ENCODE results near the gene OMP. TPM values are rescaled to one million over a fixed set of nuclear protein-coding genes. Genes with fewer than 3 reads are reported as not detected.

OMP gene
- total and polyA plus RNA-seq, 8 donors, result 0.61 to 0.78 (median 0.69) TPM; not detected in 5

DNA sequence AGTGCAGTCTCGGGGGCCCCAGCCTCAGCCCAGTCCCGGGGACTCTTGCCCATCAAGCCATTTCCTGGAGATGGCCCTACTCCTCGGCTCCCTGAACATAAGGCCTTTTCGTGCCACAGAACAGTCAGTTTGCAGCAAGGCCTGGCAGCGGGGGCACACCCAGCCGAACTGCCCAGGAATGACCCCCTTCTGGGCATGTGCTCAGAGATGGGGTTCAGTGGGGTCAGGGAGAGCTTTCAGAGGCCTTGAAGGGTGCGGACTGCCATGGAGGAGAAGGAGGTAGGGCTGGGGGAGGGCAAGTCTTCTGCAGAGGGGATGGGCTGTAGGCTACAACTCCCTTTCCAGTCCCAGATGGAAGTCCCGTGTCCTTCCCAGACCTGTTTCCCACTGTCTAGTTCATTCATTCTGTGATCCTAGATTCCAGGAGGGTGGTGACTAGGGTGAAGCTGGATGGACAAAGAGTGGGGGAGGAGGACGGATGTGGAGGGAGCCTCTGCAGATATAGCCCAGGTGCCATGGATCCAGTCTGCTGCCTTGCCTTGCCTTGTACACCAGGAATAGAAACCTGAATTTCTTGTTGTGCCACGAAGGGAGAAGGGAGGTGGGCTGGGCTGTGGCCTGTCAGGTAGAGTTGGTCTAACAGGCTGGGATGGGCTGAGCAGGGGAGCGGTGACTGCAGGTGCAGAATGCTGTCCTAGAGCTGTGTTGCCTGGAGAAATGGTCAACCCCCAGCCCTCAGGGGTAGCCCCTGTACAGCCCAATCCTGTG lies 14.2 kb upstream of the OMP start:
- H3K4me3 ChIP-seq, result no peak overlapping the region
- FAIRE-seq, result no peak
- intact Hi-C loops (cut with DNase I), result loop anchor here in 1 of 3 donors (5.0 kb wide), 1 partner anchor 36 kb away; no protein-coding TSS in a partner anchor
- H3K36me3 ChIP-seq, result no peaks in the 10 kb centered on the region
- no peaks in the 10 kb centered on the region for H3K9me3 ChIP-seq
- DNase-seq, result peak in 3 of 6 donors; percentile 34 to 54 (median 41)
- peak in 3 of 4 donors; percentile 15 to 53 (median 48) for ATAC-seq
- WGBS, 2 donors, result 68 to 69% methylated on average over 11 of the region's 11 CpGs
- TF ChIP-seq, protein P1, sequence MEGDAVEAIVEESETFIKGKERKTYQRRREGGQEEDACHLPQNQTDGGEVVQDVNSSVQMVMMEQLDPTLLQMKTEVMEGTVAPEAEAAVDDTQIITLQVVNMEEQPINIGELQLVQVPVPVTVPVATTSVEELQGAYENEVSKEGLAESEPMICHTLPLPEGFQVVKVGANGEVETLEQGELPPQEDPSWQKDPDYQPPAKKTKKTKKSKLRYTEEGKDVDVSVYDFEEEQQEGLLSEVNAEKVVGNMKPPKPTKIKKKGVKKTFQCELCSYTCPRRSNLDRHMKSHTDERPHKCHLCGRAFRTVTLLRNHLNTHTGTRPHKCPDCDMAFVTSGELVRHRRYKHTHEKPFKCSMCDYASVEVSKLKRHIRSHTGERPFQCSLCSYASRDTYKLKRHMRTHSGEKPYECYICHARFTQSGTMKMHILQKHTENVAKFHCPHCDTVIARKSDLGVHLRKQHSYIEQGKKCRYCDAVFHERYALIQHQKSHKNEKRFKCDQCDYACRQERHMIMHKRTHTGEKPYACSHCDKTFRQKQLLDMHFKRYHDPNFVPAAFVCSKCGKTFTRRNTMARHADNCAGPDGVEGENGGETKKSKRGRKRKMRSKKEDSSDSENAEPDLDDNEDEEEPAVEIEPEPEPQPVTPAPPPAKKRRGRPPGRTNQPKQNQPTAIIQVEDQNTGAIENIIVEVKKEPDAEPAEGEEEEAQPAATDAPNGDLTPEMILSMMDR (IDR thresholded peaks at IDR 0.05), result no peak
- no peaks in the 10 kb centered on the region for H3K27me3 ChIP-seq
- H3K27ac ChIP-seq, result no peak overlapping the region
- peaks cover 0 to 38% (median 28%) of the 10 kb centered on the region in 3 donors for H3K4me1 ChIP-seq

DNA sequence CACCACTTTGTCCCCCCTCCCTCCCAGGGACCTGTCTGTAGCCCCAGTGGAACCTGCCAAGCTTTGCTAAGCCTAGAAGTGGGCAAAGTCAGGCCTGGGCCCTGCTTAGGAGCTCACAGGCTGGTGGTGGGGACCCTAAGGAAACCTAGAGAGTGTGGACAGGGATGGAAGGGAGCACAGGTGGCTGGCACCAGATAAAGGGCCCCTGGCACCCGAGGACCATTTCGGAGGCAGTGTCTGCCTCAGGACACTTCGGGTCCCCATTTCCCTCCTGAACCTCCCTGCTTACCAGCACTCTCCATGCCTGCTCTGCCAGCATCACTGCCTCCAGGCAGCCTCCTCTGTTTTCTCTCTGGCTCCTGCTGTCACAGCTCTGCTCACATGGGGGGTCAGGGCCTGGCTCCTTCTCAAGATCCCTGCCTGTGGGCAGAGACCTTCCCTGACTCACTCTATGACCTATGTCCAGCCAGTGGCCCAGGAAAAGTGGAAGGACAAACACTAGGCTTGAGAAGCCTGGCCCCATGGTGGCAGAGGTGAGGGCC lies 13.6 kb upstream of the OMP start:
- no peak overlapping the region for H3K4me3 ChIP-seq
- intact Hi-C loops (cut with DNase I), result loop anchor here in 1 of 3 donors (5.0 kb wide), 1 partner anchor 37 kb away; no protein-coding TSS in a partner anchor
- DNase-seq (peak in 3 of 6 donors; percentile 15 to 28 (median 25)), ATAC-seq (no peak), FAIRE-seq (no peak)
- WGBS, 2 donors, result 71 to 76% methylated on average over 3 of the region's 3 CpGs
- H3K36me3 ChIP-seq, result no peaks in the 10 kb centered on the region
- TF ChIP-seq, protein P1 (IDR thresholded peaks at IDR 0.05), result no peak
- no peak overlapping the region for H3K27ac ChIP-seq
- H3K27me3 ChIP-seq, result no peaks in the 10 kb centered on the region
- no peaks in the 10 kb centered on the region for H3K9me3 ChIP-seq
- peaks cover 0 to 37% (median 28%) of the 10 kb centered on the region in 3 donors for H3K4me1 ChIP-seq

DNA sequence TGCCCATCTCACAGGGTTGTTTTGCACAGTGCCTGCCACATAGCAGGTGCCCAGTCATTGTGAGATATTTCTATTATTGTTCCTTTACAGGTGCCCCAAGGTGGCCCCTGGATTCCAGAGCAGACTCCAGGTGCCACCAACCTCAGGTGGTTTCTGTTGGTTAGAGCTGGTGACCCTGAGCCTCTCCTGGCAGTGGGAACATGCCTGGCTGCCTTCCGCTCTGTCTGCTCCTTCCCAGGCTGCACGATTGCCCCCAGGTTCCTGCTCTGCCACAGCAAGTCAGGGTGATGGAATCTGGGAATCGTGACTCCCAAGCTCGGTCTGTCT lies 12.6 kb upstream of the OMP start:
- Histone ChIP-seq H3K4me3 (no peak overlapping the region), H3K36me3 (no peaks in the 10 kb centered on the region), H3K4me1 (peaks cover 0 to 33% (median 28%) of the 10 kb centered on the region in 3 donors), H3K27me3 (no peaks in the 10 kb centered on the region), H3K9me3 (no peaks in the 10 kb centered on the region), H3K27ac (no peak overlapping the region)
- ATAC-seq, result no peak
- intact Hi-C loops (cut with DNase I), result loop anchor here in 1 of 3 donors (5.0 kb wide), 1 partner anchor 38 kb away; no protein-coding TSS in a partner anchor
- no peak for DNase-seq
- TF ChIP-seq, protein P1 (IDR thresholded peaks at IDR 0.05), result no peak
- FAIRE-seq, result no peak
- WGBS, 2 donors, result 85 to 89% methylated on average over 4 of the region's 4 CpGs

GRCh38 chr11:77090373-77091111 lies 12.1 kb upstream of the OMP start:
- no peak overlapping the region for H3K4me3 ChIP-seq
- FAIRE-seq, result no peak
- no peaks in the 10 kb centered on the region for H3K36me3 ChIP-seq
- intact Hi-C loops (cut with DNase I), result loop anchor here in 1 of 3 donors (5.0 kb wide), 1 partner anchor 38 kb away; no protein-coding TSS in a partner anchor
- H3K4me1 ChIP-seq, result peaks cover 0 to 33% (median 28%) of the 10 kb centered on the region in 3 donors
- DNase-seq, result peak in 3 of 6 donors; percentile 28 to 52 (median 51)
- ATAC-seq, result no peak
- no peaks in the 10 kb centered on the region for H3K27me3 ChIP-seq
- no peaks in the 10 kb centered on the region for H3K9me3 ChIP-seq
- TF ChIP-seq, protein P1 (IDR thresholded peaks at IDR 0.05), result no peak
- WGBS, 2 donors, result 63 to 70% methylated on average over 13 of the region's 13 CpGs
- H3K27ac ChIP-seq, result no peak overlapping the region
